GM12878 (cell line): ENCODE measurements around the gene RHBDF2. TPM values are rescaled to one million over a fixed set of nuclear protein-coding genes. Genes with fewer than 3 reads are reported as not detected.

Source experiments
- BHLHE40 ChIP-seq, 2 experiments: fragments of 450-650 bp in 1 of 2; IDR thresholded peaks; 2 replicates each; pipeline ENCODE4 v1.6.1; 2011 to 2017; ENCODE audit warnings: low read depth in 2 of 2, borderline replicate concordance in 1 of 2, improper control_type of control experiment in 1 of 2, low read length in 1 of 2, mild to moderate bottlenecking in 1 of 2
- BRCA1 ChIP-seq: IDR thresholded peaks from 2 replicates; pipeline ENCODE4 v1.6.1; 2011; ENCODE audit warnings: low read depth, low read length, improper control_type of control experiment
- ELK1 ChIP-seq: IDR thresholded peaks from 2 replicates; pipeline ENCODE4 v1.6.1; 2012; ENCODE audit warnings: low read depth, low read length, improper control_type of control experiment
- RAD51 ChIP-seq: fragments of 450-650 bp; IDR thresholded peaks from 2 replicates; pipeline ENCODE4 v1.6.1; 2016; ENCODE audit warnings: moderate library complexity, mild to moderate bottlenecking, inconsistent platforms
- ZNF207 ChIP-seq: fragments of 450-650 bp; IDR thresholded peaks from 2 replicates; pipeline ENCODE4 v1.6.1; 2014; ENCODE audit warnings: antibody characterized with exemption, mild to moderate bottlenecking, borderline replicate concordance
- ZNF592 ChIP-seq: fragments of 450-650 bp; IDR thresholded peaks from 2 replicates; pipeline ENCODE4 v1.6.1; 2017; ENCODE audit warnings: mild to moderate bottlenecking, moderate library complexity
- polyA plus RNA-seq, 11 experiments: library from polyadenylated mRNA; depleted of rRNA in 4 of 11; unstranded in 6 of 11; stranded (reverse) in 5 of 11; fragments of >200 nt; fragmentation: Nextera tagmentation in 4 of 11; fragmentation: Illumina TruSeq in 1 of 11; extraction: Ambion mirVana in 4 of 11; extraction: Trizol in 1 of 11; gene quantifications; 1 replicate in 1 of 11; 2 replicates in 10 of 11; pipeline versions ENCODE4 v1.2.1 to v1.2.3, GENCODE V29; 2011 to 2016; ENCODE audit warnings: inconsistent platforms in 2 of 11, missing spikeins in 2 of 11, low read depth in 1 of 11
- total RNA-seq, 4 experiments: library from RNA; depleted of rRNA in 3 of 4; stranded (reverse); fragments of >200 nt in 3 of 4; fragmentation: Illumina TruSeq in 1 of 4; extraction: Trizol in 1 of 4; gene quantifications; 2 replicates each; pipeline versions ENCODE4 v1.2.1 to v1.2.3, GENCODE V29; 2013 to 2021

Gene RHBDF2
- total and polyA plus RNA-seq, 10 of the 15 experiments (the other 5 are each of a cell fraction or from before 2014, with no cell fraction given) = 0.97 to 43.0 (median 18.7) TPM

GRCh38 chr17:76513306-76513692 lies 12.1 kb upstream of the RHBDF2 start (continued):
- no peak for TF ChIP-seq ZNF592
- no peak for TF ChIP-seq ZNF207
- no peak for TF ChIP-seq BRCA1
- TF ChIP-seq RAD51 = no peak
- no peak for TF ChIP-seq BHLHE40 (IDR thresholded peaks at IDR 0.05; ENCODE audit: borderline replicate concordance in 1 of 2, low read depth in 2 of 2, low read length in 1 of 2)
- no peak for TF ChIP-seq ELK1
